ENCODE results near the gene G6PC3.
"Not testable (repeated sequence)": the region's sequence is repeated elsewhere in the genome, so short reads cannot be mapped to it uniquely, and the experiment has no call there.

The G6PC3 gene

DNA sequence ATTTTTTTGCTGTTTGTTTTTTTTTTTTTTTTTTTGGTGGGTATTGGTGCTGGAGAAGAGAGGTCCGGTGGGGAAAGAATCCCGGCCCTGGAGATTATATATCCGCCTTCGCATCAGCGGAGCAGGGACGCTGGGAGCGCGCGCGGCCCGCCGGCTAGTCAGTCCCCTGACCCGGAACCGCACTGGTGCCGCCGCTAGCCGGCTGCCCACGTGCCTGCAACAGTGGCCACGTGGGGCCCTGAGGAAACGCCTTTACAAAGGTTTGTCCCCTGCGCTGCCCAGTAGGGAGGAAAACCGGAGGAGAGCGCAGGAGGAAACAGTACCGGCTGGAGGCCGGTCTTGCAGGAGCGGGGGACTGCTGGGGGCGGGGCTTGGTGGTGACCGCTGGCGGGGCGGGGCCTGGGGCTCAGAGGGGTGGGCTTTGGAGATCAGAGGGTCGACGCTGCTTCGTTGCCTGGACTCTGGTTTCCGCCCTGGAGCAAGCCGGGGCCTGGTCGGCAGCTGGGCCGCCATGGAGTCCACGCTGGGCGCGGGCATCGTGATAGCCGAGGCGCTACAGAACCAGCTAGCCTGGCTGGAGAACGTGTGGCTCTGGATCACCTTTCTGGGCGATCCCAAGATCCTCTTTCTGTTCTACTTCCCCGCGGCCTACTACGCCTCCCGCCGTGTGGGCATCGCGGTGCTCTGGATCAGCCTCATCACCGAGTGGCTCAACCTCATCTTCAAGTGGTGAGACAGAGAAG lies at the start of gene G6PC3:
Gene G6PC3 (plus strand): TSS at position 281 of the 743 bp plus-strand sequence. CDS start 231 bp downstream, at position 512.
- peak; percentile 74 for DNase-seq (ENCODE audit: low read depth)

DNA sequence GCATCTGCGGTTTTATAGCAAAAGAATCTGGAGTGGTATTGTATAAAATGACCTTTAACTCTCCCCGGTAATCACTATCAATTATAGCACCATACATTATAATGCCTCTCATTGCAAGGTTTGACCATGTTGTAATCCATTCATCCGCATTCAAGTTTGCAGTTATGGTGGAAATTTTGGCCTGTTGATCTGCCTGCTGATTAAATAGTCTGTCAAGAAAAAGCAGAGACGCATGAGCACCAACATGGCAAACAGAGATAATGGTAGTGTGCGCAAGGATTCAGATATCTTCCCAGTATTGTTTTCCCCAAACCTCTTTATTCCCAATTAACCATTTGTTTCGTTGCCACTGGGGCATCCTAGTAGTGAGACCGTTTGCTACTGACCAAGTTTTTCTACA lies 49.3 kb upstream of the G6PC3 start:
- DNase-seq (ENCODE audit: low read depth): not testable (repeated sequence)

DNA sequence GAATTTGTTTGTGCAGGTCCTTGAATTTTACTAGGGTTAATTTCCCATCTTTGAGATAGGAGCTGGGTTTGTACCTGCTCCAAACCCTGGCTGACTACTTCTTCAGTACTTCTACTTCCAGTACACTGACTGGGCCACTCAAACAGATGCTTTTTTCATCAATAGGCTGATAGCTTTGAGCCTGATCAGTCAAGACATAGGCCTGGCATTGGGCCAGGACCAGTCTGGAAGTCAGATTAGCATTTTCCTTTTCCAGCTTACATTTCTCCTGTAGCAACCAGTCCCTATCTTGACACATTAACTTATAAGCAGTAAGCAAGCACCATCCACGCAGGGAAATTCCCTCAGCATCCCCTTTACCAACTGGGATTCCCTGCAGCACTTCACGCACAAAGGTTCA lies 48.3 kb upstream of the G6PC3 start:
- no peak for DNase-seq (ENCODE audit: low read depth)

- DNase-seq (ENCODE audit: low read depth): no peak
Measured at GRCh38 chr17:44023545-44024270, 46.8 kb upstream of the G6PC3 start.

DNA sequence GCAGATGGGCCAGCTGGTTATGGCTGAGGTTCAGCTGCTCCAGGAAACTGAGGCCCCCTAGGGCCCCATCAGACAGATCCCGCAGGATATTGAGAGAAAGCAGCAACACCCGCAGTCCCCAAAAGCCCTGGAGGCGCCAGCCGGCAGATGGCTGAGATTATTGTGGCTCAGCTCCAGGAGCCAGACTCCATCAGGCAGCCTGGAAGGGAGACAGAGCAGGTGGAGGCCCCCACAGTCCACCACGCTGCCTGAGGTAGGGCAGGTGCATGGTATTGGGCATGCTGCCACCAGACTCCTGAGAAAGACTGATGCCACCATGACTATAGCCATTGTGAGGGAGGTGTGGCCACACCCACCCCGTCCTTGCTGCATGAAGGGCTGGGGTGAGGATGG lies 46.3 kb upstream of the G6PC3 start:
- no peak for DNase-seq (ENCODE audit: low read depth)

DNA sequence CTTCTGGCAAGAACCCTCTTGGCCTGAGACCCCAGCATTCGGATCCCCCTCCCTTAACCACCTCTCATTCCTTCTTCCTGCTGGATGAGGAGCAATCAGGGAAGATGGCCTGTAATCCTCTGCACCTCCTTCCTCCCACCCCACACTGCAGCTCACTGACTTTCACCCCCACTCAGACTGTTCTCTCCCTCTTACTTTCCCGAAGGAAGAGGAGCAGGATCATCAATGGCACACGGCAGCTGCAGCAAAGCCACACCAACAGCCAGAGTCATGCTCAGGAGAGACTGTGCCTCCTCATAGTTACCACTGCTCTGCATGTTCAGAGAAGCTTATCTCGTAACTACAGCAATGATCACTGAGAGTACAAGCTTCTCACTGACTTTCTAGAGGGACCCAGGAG lies 45.7 kb upstream of the G6PC3 start:
- no peak for DNase-seq (ENCODE audit: low read depth)

- DNase-seq (ENCODE audit: low read depth): no peak
Measured at GRCh38 chr17:44029736-44030135, 40.8 kb upstream of the G6PC3 start.

DNA sequence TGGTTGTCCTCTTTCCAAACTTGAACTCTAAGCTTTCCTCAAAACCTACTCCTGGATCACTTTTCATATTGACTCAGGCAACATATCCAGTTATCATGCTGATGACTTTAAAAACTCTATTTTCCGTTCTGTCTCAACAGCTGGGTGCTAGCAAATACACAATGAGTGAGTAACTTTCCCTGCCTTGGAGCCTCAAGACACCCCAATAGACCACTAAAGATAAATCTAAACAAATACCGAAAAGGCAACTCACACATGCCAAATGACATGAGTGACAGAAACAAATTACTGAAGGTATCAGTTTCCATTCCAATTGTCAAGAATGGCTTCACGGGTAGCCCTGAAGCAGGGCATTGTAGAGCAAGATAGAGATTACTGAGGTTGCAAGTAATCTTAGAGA lies 40.1 kb upstream of the G6PC3 start:
- DNase-seq (ENCODE audit: low read depth): no peak

DNA sequence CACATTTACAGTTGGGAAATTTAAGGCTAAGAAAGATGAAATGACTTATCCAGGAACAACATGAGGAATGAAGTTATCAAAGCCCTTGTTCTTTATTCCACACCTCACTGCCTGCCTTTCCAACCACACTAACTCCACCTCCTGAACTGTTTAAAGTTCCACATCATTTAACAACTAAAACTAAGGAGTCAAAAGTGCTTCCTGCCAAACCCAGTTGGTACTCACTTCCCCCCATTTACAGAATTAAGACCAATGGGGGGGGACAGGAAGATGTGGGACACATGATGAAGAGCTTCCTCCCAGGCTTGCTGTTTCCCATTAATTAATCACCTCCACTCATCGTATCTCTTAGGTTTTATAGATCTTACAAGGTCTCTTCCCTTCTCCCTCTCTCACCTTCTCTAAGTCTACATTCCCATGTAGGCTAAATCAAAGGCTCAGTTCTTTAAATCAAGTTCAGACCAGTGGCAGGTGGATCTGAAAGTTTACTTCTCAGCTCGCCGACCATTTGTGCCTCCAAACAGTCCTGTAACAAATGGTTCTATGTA lies 36.6 kb upstream of the G6PC3 start:
- no peak for DNase-seq (ENCODE audit: low read depth)

- not testable (repeated sequence) for DNase-seq (ENCODE audit: low read depth)
Measured at GRCh38 chr17:44034688-44035087, 35.8 kb upstream of the G6PC3 start.

DNA sequence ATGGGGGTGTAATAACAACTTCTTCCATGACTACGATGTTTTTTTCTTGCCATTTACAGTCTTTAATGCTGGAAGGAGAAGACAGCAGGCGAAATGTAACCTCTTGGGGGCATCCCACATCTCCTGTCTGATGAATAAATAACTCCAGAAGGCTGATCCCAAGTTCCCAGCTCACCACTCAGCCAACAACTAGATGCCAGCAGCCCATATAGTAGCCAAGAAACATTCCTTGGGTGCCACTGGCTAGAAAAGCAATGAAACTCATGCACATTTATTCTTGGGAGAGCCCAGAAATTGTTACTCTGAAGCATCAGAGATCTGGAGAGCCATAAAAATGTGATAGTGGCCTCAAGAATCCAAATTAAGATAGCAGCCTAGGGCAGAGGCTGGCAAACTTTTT lies 33.1 kb upstream of the G6PC3 start:
- DNase-seq (ENCODE audit: low read depth): no peak

DNA sequence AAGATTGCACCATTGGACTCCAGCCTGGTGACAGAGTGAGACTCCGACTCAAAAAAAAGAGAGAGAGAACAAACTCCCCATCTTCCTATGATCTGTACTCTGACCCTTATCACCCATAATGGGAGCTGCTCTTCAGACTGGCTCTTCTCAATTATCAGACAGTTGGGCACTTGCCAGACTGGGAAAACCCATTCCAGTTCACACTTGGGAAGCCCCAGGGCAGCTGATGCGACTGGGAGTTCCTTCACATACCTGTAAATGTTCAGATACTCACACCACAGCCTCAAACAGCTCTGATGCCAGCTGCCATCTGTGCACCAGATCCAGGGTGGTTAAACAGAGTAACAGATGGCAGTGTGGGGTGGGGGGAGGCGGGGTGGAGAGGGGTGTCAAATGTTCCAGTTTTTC lies 31.9 kb upstream of the G6PC3 start:
- no peak for DNase-seq (ENCODE audit: low read depth)

- no peak for DNase-seq (ENCODE audit: low read depth)
Measured at GRCh38 chr17:44039829-44040635, 30.5 kb upstream of the G6PC3 start.

DNA sequence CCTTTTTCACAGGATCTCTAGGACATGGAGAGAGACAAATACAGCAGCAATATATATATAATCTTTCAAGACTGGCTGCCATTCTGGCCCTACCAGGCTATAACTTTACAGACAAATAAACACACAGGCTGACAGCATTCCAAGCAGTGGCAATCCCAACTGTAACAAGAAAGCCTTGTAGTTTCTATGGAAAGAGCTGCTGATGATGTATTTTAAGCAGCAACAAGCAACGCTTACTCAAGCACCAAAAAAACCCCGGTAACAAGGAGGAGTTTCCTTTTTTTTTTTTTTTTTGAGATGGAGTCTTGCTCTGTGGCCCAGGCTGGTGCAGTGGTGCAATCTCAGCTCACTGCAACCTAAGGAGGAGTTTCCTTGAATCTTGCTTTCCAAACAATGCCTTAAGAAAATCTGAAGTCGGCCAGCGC lies 27.3 kb upstream of the G6PC3 start:
- no peak for DNase-seq (ENCODE audit: low read depth)

DNA sequence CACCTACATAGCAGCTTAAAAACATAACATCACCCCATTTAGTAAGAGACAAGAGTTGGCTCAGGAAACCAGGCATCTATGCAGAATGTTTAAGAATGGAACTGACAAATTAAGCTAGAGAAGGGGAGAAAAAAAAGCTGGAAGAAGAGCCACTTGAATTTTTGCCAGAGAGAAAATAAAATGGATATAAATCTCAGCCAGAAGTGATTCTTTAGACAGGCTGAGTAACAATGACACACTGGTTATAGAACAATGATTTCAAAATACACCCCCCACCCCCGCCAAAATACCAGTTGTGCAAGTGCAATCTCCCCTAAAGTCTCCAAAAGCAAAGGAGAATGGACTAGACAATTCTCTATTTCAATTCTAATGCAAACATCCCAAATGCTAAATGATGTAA lies 26.5 kb upstream of the G6PC3 start:
- no peak for DNase-seq (ENCODE audit: low read depth)

DNA sequence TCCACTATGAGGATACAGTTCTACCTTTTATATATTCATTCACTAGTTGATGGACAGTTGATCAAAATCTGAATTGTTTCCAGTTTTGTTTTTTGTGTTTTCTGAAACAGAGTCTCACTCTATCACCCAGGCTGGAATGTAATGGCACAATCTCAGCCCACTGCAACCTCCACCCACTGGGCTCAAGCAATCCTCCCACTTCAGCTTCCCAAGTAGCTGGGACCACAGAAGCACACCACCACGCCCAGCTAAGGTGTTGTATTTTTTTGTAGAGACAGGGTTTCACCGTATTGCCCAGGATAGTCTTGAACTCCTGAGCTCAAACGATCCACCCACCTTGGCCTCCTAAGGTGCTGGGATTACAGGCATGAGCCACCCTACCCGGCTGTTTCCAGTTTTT lies 25.0 kb upstream of the G6PC3 start:
- no peak for DNase-seq (ENCODE audit: low read depth)

DNA sequence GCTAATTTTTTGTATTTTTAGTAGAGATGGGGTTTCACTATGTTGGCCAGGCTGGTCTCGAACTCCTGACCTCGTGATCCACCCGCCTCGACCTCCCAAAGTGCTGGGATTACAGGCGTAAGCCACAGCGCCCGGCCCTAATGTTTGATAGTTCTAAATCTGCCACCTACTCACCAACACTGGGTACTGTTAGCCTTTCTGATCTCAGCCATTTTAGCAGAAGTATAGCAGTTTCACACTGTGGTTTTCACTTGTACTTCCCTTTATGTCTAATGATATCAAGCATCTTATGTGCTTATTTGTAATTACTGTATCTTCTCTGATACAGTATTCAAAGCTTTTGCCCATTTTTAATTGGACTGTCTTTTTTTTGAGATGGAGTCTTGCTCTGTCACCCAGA lies 23.6 kb upstream of the G6PC3 start:
- DNase-seq (ENCODE audit: low read depth): not testable (repeated sequence)

DNA sequence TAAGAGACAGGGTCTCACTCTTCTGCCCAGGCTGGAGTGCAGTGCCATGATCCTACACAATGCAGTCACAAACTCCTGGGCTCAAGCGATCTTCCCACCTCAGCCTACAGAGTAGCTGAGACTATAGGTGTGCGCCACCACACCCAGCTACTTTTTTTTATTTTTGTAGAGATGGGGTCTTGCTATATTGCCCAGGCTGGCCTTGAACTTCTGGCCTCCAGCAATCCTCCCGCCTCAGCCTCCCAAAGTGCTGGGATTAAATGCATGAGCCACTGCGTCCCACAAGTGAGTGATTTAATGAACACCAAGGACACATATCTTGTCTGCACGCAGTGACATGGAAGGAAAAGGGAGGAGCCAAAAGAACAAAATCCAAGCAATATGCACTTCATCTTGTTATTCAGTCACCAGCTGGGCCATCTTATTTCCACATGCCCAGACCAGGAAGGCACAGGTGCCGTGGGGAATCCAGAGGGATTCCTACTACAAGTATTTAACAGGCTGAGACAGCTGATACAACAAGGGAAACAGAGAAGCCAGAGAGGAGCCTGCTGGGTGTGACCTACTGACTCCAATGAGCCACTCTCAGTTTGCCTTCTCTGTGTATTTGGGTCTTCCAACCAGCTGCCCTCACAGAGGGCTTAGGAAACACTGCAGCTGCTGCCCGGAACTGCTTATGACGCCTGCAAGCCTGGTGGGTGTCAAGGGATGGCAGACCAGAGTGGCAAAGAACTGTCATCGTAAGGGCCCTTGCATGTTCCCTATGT lies 21.1 kb upstream of the G6PC3 start:
- no peak for DNase-seq (ENCODE audit: low read depth)

DNA sequence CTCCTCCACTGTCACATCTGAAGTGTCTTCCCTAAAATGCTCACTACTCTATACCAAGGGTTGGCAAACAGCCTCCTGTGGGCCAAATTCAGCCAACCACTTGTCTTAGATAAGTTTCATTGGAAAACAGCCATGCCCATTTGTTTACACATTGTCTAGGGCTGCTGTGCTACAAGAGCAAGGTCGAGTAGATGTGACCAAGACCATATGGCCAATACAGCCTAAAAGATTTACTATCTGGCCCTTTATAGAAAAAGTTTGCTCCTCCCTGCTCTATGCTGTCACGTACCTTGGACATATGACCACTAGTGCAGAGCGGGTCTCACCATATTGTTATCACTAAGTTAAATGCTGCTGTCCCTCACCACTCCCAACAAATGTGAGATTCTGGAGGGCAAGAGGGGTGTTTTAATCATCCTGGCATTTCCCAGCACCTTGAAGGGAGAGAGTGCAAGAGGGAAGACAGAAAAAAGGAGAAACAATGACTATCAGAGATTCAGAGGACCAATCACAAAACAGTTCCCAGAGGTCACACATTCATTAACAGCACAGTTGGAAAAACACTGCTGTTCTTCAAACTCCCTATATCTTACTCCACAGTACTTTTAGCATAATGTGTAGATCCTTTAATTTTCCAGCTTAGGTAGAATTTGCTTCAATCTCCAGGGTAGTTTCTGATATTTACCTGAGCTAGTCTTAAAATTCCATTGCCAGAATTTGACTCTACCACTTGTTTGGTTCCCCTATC lies 17.2 kb upstream of the G6PC3 start:
- DNase-seq (ENCODE audit: low read depth): no peak

DNA sequence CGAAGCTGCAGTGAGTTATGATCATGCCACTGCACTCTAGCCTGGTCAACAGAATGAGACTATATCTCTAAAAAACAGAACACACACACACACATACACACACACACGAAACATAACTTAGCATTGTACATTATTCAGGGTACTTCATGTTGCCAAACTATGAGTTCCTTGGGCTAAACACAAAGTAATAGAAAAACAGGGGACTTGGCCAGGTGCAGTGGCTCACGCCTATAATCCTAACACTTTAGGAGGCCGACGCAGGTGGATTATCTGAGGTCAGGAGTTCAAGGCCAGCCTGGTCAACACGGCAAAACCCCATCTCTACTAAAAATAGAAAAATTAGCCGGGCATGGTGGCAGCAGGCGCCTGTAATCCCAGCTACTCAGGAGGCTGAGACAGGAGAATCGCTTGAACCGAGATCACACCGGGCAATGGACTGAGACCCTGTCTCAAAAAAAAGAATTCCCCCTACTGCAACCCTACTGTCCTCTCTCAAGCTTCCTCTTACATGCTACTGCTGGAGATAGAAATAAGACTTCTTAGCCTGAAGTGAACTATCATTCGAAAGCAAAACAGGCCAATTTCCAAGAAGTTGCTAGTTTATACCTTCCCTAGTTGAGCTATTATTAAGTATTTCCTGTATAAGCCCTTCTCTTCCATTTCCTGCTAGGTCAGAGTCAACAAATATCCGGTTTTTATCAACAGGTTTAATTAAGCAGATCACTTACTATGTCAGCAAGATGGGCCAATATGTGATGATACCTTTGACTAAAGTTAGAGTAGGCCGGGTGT lies 11.2 kb upstream of the G6PC3 start:
- no peak for DNase-seq (ENCODE audit: low read depth)
